Measurements from ENCODE around the gene PRKAR2B.

DNA sequence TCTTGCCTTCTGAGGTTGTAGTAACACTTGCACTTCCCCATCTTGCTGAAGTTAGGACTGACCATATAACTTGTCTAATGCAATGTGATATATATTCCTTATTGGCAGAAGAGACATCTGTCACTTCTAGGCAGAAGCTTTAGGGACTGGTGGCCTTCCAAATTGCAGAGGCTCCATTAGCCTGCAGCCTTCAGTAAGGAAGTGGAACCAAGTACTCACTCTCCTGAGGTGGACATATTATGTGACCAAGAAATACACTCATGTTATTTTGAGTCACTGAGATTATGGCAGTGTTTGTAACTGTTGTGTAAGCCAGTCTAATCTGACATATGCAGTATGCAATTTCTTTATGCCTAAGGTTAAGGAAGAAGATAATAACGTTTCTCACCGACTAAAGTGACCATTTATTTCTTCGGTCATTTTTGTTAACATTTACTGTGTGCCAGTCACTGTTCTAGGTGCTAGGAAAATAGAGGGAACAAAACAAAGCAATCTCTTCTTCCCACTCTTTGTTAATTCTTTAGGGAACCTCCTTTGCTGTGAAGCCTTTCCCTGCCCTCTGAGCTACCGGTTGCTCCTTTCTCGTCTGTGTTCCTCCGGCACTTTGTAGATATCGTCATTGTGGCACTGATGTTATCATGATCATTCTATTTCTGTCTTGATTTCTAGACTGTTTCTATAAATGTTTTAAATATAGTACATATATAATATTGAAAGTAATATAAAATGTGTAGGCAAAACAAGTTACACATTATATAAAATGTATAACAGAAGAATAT, 71.4 kb downstream of the PRKAR2B start:
- TF ChIP-seq, protein P1, sequence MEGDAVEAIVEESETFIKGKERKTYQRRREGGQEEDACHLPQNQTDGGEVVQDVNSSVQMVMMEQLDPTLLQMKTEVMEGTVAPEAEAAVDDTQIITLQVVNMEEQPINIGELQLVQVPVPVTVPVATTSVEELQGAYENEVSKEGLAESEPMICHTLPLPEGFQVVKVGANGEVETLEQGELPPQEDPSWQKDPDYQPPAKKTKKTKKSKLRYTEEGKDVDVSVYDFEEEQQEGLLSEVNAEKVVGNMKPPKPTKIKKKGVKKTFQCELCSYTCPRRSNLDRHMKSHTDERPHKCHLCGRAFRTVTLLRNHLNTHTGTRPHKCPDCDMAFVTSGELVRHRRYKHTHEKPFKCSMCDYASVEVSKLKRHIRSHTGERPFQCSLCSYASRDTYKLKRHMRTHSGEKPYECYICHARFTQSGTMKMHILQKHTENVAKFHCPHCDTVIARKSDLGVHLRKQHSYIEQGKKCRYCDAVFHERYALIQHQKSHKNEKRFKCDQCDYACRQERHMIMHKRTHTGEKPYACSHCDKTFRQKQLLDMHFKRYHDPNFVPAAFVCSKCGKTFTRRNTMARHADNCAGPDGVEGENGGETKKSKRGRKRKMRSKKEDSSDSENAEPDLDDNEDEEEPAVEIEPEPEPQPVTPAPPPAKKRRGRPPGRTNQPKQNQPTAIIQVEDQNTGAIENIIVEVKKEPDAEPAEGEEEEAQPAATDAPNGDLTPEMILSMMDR (IDR thresholded peaks at IDR 0.05), result no peak
- no peak for TF ChIP-seq POLR2A (IDR thresholded peaks at IDR 0.05)

Data from lower leg skin (tissue), 3 donors.